GM18870 (cell line): Measurements from ENCODE around the gene PLEKHG4B.
"Not testable (repeated sequence)": the region's sequence is repeated elsewhere in the genome, so short reads cannot be mapped to it uniquely, and the experiment has no call there.

Experiments used
- ATAC-seq: cut with Tn5 transposase; IDR thresholded peaks from one replicate; pipeline ENCODE4 v1.9.1; 2021; ENCODE audit warnings: moderate library complexity; ENCODE audit not compliant: unreplicated experiment

The PLEKHG4B gene

DNA sequence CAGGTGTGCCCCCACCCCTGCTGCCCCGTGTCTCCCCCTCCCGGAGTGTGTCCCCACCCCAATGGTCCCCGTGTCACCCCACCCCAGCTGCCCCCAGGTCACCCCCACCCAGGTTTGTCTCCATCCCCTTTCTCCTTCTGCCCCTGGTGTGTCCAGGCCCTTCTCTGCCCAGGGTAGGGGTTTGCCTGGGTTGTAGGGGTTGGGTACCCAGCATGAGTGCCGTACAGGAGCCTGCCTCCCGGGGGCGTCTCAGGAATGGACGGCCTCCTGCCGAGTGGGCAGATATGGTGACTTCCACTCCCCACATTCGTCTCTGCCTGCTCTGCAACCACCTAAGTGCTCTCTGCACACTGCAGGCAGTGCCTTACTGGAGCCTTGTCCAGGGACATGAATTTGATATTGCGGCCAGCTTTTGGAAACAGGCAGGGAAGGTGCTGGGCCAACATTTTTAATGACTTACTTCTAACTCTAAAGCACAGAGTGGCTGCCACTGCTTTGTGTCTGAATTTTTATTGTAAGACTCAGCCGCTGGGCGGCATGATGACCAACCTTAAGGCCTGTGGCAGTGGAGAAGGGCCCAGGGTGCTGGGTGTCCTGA lies 106.0 kb downstream of the PLEKHG4B start:
- ATAC-seq, result no peak

DNA sequence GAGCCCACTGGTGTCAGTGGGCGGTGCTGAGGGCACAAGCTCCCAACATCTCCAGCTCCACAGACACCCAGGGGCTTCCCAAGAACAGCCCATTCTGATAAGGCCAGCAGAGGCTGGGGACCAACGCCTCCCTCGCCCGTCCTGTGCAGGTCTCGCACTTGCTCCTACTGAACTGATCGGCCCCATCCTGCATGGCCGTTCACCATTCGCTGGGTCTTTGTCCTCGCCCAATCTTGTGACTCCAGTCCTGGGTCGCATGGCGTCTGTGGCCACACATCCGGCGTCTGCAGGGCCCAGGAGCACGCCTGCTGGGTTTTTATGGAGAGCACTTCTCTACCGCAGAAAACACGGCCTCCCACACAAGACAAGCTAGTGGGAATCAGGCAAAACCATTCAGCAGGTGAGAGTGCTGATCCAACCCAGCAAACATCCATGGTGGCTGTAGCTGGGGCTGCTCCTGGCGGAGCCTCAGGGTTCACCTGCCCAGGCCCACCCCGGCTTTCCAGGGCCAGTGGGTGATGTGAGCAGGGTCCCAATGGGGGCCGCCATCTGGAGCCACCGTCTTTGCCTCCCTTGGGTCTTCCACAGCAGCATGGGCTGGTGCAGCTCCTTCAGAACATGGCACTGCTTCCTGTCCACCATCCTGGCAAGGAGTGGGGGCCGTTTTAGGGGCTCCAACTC lies 106.7 kb downstream of the PLEKHG4B start:
- ATAC-seq, result no peak

DNA sequence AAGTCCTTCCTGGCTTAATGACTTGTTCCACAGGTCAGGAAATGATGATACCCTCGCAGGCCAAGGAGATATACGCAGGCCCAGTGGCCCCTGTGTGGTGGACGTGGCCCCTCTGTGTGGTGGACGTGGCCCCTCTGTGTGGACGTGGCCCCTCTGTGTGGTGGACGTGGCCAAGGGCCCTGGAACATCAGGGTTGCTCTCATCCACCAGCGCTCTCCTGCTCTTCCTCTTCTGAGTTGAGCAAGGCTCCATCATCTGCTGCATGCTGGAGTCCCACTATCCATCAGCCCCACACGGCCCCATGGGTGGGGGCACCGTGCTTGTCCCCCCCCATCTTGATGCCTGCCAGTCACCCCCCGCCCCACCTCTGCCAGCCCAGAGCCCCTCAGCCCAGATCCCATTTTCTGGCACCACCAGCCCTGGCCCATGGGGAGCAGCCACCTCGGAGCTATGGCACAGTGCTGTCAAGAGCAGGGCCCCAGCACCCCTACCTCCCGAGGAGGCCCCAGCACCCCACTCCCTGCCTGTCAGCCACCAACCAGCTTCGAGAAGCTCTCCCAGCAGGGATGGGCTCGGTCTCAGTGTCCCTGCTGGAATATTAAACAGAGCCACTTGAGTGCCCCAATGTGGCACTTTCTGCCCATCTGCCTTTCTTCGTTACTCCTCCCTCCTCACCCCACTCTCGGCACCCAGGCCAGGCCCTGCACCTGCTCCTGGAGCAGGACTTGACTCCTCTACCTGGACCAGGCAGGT lies 107.4 kb downstream of the PLEKHG4B start:
- no peak for ATAC-seq

DNA sequence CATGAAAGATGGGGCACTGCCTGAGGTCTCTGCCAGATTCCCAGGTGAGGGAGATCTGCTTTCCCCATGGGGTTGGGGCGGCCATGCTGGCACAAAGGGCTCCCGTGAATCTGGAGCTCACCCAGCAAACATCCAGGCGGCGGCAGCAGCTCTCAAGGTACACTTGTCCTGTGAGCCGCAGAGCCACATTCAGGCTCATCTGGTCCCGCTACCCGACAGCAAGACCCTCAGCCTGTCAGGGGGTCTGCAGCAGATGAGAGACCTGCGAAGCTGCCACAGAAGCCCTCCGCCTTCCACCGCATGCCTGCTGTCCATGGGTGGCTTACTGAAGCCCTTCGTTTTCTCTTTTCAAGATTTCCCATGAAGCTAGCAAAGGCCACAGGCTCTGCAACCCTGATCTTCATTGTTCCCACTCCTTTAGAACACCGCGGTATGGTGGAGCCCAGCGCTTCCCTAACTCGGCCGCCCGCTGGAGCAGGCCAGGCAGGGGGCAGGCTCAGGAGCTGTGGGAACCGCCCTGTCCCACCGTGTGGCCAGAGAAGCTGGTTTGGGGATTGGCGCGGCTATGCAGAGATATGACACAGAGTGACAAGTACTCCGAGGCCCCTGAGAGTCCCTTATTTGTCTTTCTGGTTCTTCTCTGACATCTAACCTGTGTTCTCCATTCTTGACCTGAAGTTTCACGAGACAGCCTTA lies 108.1 kb downstream of the PLEKHG4B start:
- no peak for ATAC-seq

DNA sequence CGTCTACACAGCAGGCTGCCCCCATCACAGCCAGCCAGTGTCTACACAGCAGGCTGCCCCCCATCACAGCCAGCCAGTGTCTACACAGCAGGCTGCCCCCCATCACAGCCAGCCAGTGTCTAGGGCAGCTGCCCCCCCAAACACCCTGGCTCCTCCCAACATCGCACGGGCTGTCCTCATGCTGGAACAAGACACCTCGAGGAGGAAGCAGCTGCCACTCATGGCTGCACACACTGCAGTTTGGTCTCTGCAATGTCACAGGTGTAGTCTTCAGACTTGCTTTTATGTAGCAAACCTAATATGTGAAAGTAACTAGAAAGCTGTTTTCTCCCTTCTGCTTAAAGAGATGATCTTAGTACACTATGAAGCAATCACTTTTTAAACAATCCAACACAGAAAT lies 109.0 kb downstream of the PLEKHG4B start:
- no peak for ATAC-seq

DNA sequence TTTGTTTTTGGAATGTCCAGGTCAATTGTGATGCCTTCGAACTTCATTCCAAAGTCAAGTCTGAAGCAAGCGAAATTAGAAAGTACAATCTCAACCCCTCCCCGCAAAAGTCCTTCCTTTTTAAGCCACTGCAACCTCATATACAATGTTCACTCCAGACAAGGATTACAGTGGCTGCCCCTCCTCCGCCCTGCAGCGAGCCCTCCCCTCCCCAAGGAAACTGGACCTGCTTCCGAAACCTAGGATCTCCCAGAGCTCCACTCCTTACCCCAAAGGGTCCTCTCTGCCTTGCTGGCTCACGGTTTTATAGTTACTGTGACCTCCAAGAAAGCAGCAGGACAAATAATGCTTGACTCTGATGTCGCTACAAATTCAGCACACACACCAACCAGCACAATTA lies 109.7 kb downstream of the PLEKHG4B start:
- ATAC-seq, result no peak

DNA sequence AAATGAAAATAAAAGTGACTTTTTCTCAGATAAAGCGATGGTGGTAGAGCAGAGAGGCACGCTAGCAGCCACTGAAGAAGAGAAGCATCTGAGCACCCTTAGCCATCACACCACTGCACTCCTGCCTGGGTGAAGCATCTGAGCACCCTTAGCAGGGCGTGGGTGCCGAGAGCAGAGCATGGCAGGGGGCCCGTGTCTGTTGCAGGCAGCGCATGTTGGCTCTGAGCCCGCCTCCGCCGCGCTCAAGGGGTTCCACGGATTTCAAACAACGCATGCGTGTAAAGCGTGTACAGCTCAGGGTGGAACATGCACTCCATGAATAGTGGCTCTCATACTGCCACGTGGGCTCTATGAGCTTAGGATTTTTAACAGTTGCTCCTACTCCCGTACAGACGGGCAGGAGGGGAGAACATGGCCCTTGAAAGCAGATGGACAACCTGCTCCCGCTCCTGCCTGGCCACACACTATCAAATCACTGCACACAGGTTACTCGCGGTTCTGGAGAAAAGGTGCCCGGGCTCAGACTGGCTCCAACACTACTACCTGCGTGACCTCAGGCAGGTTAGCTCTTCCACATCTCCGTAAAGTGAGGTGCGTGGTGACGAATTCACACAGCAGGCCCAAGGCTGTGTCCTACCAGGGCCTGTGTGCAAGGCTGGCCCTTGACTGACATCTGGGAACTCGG lies 111.4 kb downstream of the PLEKHG4B start:
- no peak for ATAC-seq

DNA sequence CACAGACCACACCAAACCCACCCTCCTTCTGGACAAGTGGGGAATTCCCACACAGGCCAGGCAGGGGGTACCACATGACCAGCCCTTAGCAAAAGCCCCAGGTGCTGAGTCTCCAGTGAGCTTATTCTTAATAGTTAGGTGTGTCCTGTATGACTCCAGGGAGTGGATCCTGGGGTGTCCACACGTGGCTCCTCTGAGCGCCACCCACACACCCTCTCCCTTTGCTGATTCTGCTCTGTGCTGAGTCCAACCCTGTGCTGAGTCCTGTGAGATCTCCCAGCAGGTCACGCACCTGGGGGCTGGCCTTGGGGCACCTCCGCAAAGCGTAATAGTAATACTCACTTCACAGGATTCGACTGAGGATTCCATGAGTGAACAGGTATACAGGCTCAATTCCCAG lies 112.0 kb downstream of the PLEKHG4B start:
- ATAC-seq, result no peak

DNA sequence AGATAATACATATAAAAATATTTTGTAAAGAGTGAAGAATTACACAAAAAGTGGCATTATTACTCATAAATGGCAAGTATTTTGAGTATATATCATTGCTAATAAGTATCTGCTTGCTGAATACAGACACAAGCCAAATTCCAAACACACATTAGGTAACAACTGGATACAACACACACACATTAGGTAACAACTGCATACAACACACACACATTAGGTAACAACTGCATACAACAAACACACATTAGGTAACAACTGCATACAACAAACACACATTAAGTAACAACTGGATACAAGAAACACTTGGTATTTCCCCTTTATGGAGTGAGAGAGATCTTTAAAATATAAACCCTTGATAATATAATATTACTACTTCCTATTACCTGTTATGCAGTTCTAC lies 112.5 kb downstream of the PLEKHG4B start:
- no peak for ATAC-seq

DNA sequence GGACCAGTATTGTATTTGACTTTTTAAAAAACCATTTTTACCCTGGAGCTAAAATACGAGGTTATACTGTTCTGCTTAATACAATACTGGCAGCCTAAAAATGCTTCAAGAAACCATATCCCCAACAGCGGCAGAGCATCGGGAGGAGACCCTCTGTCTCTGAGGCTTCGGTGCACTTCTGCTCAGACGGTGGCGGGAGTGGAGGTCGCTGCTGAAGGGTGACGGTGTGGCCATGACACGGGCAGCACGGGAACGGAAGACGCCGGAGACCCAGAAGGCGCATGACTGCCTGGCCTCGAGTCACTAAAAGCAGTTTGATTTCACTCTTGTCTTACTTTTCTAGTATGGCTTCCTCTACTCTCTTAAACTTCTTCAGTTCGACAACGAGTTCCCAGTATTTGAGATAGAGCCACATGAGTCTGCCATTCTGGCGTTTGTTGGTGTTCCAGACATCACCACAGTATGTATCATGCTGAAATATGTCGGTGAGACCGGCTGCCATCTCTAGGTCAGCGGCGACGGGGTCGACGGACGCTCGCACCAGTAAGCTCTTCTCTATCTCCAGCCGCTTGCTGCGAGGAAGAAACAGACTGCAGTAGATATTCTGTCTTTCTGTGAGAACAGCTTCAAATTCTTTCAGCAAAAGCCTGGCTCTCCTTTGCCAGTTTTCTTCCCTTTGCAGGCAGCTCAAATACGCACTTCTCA lies 113.2 kb downstream of the PLEKHG4B start:
- no peak for ATAC-seq

DNA sequence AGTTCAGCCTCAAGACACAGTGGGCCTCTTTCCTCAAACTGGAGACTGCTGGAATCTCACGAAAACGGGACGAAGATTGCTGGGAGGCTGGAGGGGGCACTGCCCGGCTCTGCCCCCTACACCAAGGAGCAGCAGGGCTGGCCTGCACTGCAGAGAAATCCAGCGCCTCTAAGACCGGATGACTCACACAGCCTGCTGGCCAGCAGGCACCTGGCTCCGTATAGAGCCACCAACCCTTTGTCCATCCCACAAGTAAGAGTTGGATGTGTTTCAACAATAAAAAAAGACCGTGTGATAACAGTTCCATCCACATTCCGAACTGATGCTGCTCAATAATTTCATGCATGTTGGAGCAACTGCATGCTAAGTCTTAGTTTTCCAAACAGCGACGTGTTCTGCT lies 114.4 kb downstream of the PLEKHG4B start:
- ATAC-seq, result no peak

DNA sequence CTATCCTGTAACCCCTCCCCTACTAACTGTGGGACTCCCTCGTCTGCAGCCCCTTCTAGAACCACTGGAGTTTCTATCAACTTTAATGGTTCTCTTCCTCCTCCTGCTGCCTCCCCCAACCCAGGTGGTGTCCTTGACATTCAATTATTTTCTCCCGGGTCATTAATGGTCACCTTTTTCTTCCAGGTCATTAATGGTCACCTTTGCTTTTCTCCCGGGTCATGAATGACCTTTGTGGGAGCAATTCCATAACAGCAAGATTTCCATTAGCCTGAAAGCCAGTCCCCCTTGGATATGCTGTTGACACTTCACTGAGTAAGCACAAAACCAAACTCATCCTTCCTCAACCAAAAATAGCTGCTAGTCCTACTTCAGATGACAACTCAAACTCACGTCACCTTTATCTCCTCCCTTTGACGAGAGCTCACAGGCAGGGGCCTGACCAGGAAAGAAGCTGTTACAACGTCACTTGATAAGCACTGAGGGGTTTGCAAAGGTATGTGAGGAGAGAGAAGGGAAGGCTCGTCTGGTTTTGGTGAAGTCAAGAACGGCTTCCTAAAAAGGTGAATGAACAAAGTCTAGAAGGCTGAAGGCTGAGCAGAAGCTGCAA lies 115.1 kb downstream of the PLEKHG4B start:
- no peak for ATAC-seq

DNA sequence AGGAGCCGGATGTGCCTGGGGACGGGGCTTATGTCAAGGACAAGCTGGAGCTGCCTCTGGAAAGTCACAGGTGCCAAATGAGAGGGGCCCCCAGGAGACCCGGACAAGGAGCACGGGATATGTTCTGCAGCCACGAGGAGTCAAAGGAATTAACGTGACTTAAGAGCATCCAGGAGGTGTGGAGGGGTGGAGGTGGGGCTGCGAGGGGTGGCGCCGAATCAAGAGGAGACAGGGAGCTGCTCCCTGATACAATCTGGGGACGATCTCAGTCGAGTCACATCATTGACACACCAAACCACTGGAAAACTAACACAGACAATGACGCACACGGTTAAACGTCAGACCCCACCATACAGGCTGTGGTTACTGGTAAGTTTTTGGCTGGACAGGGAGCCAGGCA lies 115.6 kb downstream of the PLEKHG4B start:
- ATAC-seq, result no peak

DNA sequence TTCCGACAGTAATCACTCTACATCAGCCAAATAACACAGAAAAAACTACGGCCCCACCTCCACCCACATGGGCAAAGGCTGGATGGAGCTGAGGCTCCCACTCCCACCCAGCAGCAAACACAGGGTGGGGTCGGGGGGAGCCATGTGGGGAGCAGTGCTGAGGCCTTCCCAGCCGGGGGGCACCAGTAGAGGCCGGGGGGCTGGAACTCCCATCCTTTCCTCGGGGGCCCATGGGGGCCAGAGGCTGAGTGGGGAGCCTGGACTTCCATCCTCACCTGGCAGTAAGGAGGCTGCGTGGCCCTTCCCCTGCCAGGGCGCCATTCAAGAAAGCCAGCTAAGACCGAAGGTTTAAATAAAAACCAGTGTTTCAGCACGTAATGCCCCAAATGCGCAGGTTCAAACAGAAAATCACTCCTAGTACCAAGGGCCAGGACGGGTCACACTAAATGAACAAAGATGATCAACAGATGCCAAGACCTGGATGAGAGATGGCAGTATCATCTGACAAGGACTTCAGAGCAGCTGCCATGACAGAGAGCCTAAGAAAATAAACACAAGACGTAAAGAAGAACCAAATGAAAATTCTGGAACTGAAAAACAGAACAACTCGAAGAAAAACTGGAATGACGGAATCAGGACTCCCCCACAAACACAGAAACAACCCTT lies 116.6 kb downstream of the PLEKHG4B start:
- ATAC-seq, result no peak

DNA sequence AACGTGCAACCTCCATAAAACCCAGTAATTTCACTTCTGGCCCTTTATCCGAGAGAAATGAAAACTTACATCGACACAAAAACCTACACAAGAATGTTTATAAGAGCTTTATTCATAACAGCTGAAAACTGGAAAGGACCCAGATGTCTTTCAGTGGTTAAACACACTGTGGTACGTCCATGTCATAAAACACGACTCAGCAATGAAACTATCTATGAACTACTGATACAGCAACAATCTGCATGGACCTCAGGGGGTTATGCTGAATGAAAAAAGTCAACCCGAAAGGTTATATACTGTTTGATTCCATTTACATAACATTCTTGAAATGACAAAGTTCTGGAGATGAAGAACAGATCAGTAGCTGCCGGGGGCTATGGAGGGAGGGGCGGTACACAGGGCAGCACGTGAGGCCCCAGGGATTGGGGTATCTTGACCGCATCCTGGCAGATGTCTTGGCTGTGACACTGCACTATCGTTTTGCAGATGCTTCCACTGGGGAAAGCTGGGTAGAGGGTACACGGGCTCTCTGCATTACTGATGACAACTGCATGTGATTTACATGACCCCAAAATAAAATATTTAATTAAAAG lies 121.9 kb downstream of the PLEKHG4B start:
- no peak for ATAC-seq

DNA sequence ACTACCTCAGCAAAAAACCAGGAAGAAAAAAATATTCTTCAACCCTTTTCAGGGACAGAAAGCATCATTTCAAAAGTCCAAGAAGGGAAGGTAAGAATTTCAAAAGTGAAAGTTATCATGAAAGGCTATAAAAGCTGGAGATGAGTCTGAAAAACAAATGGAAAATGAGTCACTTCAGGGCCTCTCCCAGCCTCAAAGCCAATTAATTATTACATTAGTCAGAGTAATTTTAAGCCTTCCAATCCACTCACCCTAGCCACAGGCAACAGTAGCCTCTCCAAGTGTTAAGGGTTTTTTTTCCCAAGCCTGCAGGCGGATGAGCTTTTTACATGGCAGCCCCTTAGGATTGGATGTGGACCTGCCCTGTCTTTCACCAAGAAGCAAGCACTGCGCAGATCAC lies 123.3 kb downstream of the PLEKHG4B start:
- not testable (repeated sequence) for ATAC-seq

DNA sequence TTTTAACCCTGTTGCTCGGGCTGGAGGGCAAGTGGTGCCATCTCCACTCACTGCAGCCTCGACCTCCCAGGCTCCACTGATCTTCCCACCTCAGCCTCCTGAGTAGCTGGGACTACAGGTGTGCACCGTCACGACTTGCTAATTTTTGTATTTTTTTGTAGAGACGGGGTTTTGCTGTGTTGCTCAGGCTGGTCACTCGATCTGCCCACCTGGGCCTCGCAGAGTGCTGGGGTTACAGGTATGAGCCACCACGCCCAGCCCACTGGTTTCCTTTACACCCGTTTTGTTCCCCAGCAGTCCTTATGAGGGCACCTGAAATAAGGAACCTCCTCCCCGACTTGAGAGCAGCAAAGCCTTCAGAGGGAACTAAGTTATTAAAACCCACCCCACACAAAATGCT lies 124.1 kb downstream of the PLEKHG4B start:
- ATAC-seq, result not testable (repeated sequence)

DNA sequence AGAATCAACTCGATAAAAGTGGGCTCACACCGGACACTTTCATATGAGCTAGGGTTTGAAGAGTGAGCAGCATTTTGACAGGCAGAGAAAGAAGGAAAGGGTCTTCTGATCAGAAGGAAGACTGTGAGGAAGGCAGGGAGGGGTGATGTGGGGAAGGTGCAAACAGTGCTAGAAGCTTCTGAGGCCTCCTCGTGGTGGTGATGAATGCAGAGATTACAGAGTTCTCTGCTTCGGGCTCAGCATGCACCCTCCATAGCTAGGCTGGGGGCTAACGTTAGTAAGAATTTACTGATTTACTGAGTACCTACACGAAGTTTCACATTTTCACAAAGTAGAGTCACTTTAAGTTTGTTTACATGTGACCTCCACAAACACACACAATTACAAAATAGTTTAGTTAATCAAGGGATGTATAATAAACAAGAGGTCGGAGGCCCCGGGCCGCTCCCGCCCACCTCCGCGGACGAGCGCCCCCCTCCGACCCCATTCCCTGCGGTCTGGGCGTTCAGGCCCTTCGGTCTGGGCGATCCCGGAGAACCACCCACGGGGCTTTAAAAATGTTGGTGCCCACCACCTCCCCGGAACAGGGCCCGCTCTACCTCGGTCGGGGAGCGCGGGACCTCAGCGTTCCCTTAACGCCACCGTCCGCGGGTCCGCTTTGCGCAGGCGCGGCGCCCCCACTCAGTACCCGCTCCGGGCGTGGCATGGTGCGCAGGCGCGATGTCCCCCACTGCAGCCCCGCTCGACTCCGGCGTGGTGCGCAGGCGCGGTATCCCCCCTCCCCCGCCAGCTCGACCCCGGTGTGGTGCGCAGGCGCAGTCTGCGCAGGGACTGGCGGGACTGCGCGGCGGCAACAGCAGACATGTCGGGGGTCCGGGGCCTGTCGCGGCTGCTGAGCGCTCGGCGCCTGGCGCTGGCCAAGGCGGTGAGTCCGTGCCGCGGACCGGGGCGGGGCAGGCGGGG lies 125.8 kb downstream of the PLEKHG4B start, which contains the start of the genes CCDC127 and SDHA:
Gene CCDC127, minus strand, starts transcription at position 660 of the 963 bp plus-strand sequence. CDS start 1,304 bp downstream, outside the sequence.
Gene SDHA, plus strand, starts transcription at position 827 of the 963 bp plus-strand sequence. Its CDS starts 36 bp downstream, at position 863.
- peak; percentile 50 for ATAC-seq
